Measurements from ENCODE around the gene PTPRO.

DNA sequence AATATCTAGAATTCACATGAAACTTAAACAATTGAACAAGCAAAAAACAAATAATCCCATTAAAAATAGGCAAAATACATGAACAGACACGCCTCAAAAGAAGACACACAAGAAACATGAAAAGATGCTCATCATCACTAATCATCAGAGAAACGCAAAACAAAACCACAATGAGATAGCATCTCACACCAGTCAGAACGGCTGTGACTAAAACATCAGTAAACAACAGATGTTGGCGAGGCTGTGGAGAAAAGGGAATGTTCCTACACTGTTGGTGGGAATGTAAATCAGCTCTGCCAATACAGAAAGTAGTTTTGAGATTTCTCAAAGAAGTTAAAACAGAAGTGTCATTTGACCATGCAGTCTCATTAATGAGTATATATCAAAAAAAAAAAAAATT, 121.3 kb downstream of the PTPRO start:
- TF ChIP-seq CTCF (IDR thresholded peaks at IDR 0.05), result no peak
- no peak for TF ChIP-seq EP300 (IDR thresholded peaks at IDR 0.05)
